AG08395 (cell line): Measurements from ENCODE around the gene LAMTOR4.

Source experiments
- DNase-seq: peaks from one replicate; pipeline ENCODE4 v3.0.0; 2012; ENCODE audit warnings: mixed read lengths, low spot score

LAMTOR4 gene

GRCh38 chr7:100148559-100149328, at the start of gene LAMTOR4:
LAMTOR4 (plus strand) TSS chr7:100148918; CDS start chr7:100148973, 55 bp downstream.
- peak; percentile 99 for DNase-seq

- no peak for DNase-seq
Observed at GRCh38 chr7:100099452-100099851, 49.3 kb upstream of the LAMTOR4 start.

DNA sequence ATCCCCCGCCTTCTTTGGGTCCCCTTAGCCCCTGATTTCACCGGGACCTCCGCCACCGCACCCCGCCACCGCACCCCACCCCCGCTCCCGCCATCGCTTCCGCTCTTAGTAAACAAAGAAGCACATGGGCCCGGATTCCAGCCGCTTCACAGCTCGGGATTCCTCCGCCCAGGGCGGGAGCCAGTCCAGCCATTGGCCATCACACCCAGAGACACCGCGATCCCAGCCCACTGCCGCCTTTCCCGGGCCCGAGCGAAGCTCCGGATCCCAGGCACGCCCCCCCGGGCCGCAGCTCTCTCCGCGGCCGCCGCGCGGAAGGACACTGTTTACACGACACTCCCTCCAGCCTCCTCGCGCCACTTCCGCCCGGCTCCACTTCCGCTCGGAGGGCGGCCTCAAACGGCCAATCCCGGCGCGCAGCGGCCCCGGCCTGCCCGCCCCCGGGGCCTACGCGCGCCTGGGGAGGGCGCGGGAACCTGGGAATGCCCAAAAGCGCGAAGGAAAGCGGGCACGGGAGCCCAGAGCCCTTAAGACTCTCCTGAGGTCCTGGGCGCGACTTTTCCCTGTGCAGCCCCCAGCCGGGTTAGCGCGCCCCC, 48.2 kb upstream of the LAMTOR4 start:
- DNase-seq = peak; percentile 95

GRCh38 chr7:100101016-100101862, 47.5 kb upstream of the LAMTOR4 start, which contains the start of the genes AP4M1 and MCM7:
AP4M1 (plus strand) TSS chr7:100101643; CDS start chr7:100101715, 72 bp downstream.
MCM7 (minus strand) TSS chr7:100101397; CDS start chr7:100101294, 103 bp downstream.
- DNase-seq = peak; percentile 99

GRCh38 chr7:100102950-100103840, 45.5 kb upstream of the LAMTOR4 start:
- peak; percentile 66 for DNase-seq

GRCh38 chr7:100105534-100105933, 43.2 kb upstream of the LAMTOR4 start:
- no peak for DNase-seq

- DNase-seq = no peak
Observed at GRCh38 chr7:100106633-100107032, 42.1 kb upstream of the LAMTOR4 start.

DNA sequence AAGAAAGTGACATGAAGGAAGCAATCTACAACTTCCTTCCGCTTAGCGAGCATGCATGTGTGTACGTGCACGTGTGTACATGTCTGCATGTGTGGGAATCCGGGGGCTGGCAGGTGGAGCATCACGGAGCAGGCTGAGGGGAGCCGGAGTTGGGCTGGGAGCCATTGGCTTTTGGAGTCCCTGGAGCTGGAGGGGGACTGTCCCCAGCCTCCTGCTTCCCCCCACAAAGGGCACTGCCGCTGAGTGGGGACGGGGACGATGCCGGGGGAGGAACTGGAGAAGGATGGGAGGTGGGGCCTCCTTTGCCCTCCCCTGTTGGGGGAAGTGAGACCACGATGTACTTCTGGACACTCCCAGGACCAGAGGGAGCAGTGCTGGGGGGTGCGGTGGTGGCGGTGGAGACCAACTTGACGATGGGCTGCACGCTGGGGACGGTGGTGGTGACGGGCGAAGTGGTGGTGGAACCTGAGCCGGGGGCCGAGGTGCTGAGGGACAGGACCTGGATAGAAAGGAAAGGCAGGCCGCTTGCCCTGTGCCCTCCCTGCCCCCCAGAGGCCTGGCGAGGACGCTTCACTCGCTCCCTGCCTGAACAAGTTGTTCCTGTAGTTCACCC, 41.5 kb upstream of the LAMTOR4 start:
- no peak for DNase-seq

DNA sequence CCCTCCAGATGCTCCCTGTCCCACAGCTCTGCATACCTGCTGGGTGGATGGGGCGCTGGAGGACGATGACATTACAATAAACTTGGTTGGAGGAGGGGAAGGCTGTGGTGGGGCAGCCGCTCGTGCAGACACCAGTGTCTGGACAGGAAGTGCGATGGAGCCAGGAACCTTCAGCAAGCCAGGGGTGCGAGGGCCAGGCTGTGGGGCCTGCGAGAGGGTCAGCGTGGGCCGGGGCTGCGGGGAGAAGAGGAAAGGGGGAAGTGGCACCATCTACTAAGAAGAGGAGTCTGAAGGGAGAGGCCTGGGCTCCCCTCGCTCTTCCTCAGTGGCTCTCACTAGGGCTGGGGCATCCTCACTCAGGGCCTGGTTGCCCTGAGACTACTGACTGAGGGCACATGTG, 40.8 kb upstream of the LAMTOR4 start:
- no peak for DNase-seq

DNA sequence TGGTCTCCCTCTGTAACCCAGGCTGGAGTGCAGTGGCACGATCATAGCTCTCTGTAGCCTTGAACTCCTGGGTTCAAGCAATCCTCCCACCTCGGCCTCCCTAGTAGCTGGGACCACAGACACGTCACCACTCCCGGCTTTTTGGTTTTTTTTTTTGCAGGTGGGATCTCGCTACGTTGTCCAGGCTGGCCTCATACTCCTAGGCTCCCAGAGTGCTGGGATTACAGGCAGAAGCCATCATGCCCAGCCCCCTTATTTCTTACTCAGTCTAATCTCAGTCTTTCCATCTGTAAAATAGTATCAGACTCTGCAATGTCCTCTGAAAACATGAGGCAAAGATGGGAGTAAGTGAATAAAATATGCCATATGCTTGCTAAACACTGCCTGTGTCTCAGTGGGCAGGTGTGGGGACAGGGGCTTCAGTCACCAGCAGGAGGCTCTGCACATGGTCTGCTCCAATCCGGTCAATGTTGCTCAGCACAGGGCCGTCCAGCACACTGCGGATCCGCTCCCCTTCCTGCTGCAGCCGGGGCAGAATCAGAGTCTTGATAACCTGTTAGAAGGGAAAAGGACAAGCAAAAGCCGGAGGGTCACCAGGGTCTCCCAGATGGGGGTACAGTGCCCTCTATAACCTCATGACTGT, 39.1 kb upstream of the LAMTOR4 start:
- DNase-seq = no peak

DNA sequence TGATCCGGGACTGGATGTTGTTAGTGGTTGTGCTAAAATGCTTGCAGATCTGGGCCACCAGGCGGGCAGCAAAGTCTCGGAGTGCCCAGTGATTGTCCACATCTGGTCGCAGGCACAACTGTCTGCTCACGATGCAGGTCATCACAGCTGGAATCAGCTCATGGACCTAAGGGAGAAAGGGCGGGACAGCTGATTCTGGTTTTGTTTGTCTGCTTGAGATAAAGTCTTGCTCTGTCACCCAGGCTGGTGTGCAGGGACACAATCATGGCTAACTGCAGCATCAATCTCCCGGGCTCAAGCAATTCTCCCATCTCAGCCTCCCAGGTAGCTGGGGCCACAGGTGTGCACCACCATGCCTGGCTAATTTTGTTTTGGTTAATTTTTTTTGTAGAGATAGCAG, 37.6 kb upstream of the LAMTOR4 start:
- DNase-seq = no peak

DNA sequence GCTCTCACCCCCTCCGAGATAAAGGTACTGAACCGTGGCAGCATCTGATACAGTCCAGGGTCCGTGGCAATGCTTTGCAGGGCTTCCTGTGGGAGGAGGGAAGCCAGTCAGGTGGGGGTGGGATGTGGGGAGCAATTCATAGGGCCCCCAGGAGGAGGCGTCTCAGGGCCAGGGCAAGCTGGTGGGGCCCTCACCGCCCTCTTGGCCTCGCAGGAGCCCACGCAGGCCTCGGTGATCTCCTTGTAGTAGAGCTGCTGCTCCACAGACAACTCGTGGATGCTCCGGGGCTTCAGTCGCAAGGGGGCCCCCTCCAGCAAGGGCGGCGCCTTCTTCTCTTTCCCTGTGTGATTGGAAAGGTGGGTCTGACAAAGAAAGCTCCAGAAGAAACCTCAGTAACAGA, 36.8 kb upstream of the LAMTOR4 start:
- no peak for DNase-seq

GRCh38 chr7:100115026-100115425, 33.7 kb upstream of the LAMTOR4 start:
- no peak for DNase-seq

GRCh38 chr7:100118388-100119071, 30.2 kb upstream of the LAMTOR4 start:
- DNase-seq = no peak

DNA sequence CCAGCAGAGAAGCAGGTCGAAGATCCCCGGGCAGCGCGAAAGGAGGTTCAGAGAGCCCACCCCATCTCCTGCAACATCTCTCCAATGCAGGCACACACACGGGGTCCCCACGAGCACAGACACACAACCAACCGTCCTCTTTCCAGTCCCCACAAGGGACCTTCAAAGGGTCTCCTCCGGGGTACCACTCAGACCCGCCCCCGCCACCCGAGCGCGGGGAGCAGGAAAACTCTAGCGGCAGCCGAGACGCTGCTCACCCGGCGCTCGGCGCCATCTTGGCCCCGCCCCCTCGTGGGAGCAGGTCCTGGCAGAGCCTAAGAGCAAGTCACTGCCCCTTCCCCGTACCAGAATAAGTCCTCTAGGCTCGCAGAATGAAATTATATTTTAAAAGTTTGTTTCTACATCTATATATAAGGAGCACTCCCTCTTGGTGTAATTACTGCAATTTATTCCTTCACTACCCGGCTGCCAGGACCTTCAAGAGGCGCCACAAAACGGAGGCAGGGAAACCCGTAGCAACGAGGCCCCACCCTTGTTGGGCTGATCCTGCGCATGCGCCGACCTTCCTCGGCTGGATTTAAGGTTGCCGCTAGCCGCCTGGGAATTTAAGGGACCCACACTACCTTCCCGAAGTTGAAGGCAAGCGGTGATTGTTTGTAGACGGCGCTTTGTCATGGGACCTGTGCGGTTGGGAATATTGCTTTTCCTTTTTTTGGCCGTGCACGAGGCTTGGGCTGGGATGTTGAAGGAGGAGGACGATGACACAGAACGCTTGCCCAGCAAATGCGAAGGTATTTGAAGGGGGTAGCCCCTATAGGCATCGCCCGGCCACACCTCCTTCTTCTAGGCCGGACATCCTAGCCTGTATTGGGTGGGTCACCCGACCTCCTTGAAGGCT, 29.4 kb upstream of the LAMTOR4 start, which contains the start of the genes CNPY4 and TAF6:
CNPY4 (plus strand) TSS at position 563 of the 898 bp plus-strand sequence; CDS start at position 674, 111 bp downstream.
TAF6 (minus strand) TSS at position 287 of the 898 bp plus-strand sequence. CDS start 5,149 bp downstream, outside the sequence.
- peak; percentile 100 for DNase-seq

DNA sequence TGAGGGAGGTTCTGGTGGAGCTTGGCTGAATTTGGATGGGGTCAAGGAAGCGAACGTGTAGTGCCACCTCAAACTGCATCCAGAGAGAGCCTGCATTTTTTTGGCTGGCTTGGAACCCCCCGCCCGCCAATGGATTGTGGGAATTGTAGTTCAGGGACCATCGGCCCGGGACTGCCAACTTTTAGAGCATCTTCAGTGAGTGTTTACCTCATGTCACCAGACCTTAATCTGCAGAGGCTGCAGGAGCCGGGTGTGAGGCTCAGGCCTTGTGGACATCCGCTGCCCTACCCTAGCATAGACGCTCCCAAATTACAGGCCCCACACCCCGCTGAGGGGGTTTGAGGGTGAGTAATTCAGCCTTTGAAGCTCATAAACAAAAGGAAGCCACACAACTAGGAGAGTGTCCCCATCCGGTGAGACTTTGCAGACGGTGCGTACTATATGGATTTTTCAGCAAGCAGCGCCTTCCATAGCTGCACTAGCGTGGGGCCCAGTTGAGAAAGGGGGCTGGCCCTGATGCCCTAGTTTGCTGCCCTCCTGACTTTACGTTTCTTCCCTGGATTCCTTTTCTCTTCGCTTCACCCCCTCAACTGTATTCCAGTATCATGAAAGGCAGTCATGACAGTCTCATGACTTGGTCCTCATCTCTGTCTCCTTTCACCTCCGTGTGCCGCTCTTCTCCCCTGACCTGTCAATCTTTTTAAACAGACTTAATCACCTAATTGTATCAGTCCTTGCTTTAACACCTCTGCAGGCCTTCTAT, 28.6 kb upstream of the LAMTOR4 start:
- peak; percentile 82 for DNase-seq

DNA sequence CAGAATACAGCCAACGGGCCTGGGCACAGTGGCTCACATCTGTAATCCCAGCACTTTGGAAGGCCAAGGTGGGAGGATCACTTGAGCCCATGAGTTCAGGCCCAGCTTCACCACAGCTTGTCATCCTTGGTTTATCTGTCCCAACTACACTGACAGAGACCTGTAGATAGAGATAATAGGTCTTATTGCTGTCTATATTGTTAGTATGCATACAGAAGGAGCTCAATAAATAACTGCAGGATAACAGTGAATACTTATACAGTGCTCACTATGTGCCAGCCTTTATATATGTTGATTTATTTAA, 28.0 kb upstream of the LAMTOR4 start:
- no peak for DNase-seq

DNA sequence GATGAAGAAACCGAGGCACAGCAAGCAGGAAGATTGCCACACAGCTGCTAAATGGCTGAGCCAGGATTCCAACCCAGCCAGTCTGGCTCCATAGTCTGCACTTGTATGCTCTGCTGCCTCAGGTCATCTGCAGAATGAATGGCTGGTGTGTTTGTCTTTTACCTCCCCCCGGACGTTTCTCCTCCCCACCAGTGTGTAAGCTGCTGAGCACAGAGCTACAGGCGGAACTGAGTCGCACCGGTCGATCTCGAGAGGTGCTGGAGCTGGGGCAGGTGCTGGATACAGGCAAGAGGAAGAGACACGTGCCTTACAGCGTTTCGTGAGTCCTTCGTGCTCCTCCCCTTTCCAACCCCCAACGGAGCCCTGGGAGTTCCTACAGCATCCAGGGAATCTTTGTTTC, 26.7 kb upstream of the LAMTOR4 start:
- DNase-seq = no peak
